HCT116 (cell line): ENCODE measurements around the gene VMO1. TPM values are rescaled to one million over a fixed set of nuclear protein-coding genes. Genes with fewer than 3 reads are reported as not detected.

Source experiments
- ATAC-seq: fragments of 200-7000 bp; cut with Tn5 transposase; 2 replicates; pipeline ENCODE4 v1.9.1; 2020; ENCODE audit warnings: mild to moderate bottlenecking, moderate library complexity
- BruUV-seq: library from RNA; stranded (reverse); fragments of 400-500 nt; replicated peaks from 2 replicates; lab custom pipeline; 2021; lab: Mats Ljungman, UMichigan
- CTCF ChIA-PET: fragments of 300-600 bp; sonication (Branson Sonifier 250); formaldehyde crosslinking; loops from one replicate; lab custom pipeline; 2021; ENCODE audit warnings: antibody characterized with exemption; lab: Charles Lee
- POLR2A ChIA-PET: fragments of 300-600, 350-600 bp; sonication (Branson Sonifier 250); formaldehyde crosslinking; loops from one replicate; lab custom pipeline; 2021; ENCODE audit warnings: antibody characterized with exemption; lab: Charles Lee
- RAD21 ChIA-PET, 2 experiments: fragments of 300-600 bp; sonication (Branson Sonifier 250); formaldehyde crosslinking; loops; one replicate each; lab custom pipeline; 2023; ENCODE audit warnings: low total read pairs in 2 of 2; ENCODE audit not compliant: uncharacterized antibody in 2 of 2, unreplicated experiment in 2 of 2, low non-redundant PET in 1 of 2; lab: Charles Lee
- DNase-seq: peaks from one replicate; pipeline ENCODE4 v3.0.0-alpha.2; 2010; ENCODE audit warnings: low read depth, low spot score
- H2AFZ ChIP-seq: fragments of 200-600 bp; shearing (Covaris generic), sonication (generic); 2 replicates; pipeline ENCODE4 v1.6.1; 2017; ENCODE audit warnings: low read depth, mixed run types, mixed read lengths, antibody characterized with exemption, low read length; ENCODE audit not compliant: poor library complexity, severe bottlenecking
- H3K27ac ChIP-seq: 2 replicates; pipeline ENCODE4 v1.5.1; 2012; ENCODE audit warnings: low read depth, low read length
- H3K27me3 ChIP-seq: fragments of 200-600 bp; sonication (generic); 2 replicates; pipeline ENCODE4 v1.6.1; 2016; ENCODE audit warnings: mixed run types, low read length, mixed read lengths; ENCODE audit not compliant: insufficient read depth
- H3K36me3 ChIP-seq, 2 experiments: fragments of 200-500 bp in 1 of 2; fragments of 200-600 bp in 1 of 2; sonication (Bioruptor generic) in 1 of 2; sonication (generic) in 1 of 2; 2 replicates each; pipeline versions ENCODE4 v1.5.1 to v1.6.1; 2014 to 2016; ENCODE audit warnings: low read length in 2 of 2, inconsistent platforms in 1 of 2, mixed read lengths in 1 of 2, mixed run types in 1 of 2; ENCODE audit not compliant: insufficient read depth in 2 of 2, control insufficient read depth in 1 of 2
- H3K4me1 ChIP-seq, 2 experiments: fragments of 200-600 bp in 1 of 2; sonication (generic) in 1 of 2; 2 replicates each; pipeline versions ENCODE4 v1.5.1 to v1.6.1; 2012 to 2017; ENCODE audit warnings: low read length in 2 of 2, inconsistent platforms in 1 of 2, mild to moderate bottlenecking in 1 of 2, mixed read lengths in 1 of 2, mixed run types in 1 of 2, moderate library complexity in 1 of 2; ENCODE audit not compliant: insufficient read depth in 2 of 2, control insufficient read depth in 1 of 2
- H3K4me2 ChIP-seq: fragments of 200-600 bp; sonication (generic); 2 replicates; pipeline ENCODE4 v1.6.1; 2017; ENCODE audit warnings: mixed run types, low read length, mixed read lengths
- H3K4me3 ChIP-seq, 2 experiments: fragments of 200-600 bp in 1 of 2; sonication (generic) in 1 of 2; replicated peaks in 1 of 2; 2 replicates each; pipeline ENCODE4 v1.5.1; 2011 to 2016; ENCODE audit warnings: low read length in 2 of 2, control low read depth in 1 of 2, low read depth in 1 of 2, mild to moderate bottlenecking in 1 of 2, mixed read lengths in 1 of 2, mixed run types in 1 of 2
- H3K79me2 ChIP-seq: fragments of 200-600 bp; sonication (generic); 2 replicates; pipeline ENCODE4 v1.6.1; 2017; ENCODE audit warnings: mild to moderate bottlenecking, mixed run types, low read length, moderate library complexity, mixed read lengths; ENCODE audit not compliant: insufficient read depth
- H3K9ac ChIP-seq: fragments of 200-600 bp; sonication (generic); 2 replicates; pipeline ENCODE4 v1.6.1; 2016; ENCODE audit warnings: low read length, mixed read lengths
- H3K9me2 ChIP-seq: fragments of 200-600 bp; sonication (generic), shearing (Covaris generic); 2 replicates; pipeline ENCODE4 v1.6.1; 2017; ENCODE audit warnings: mixed run types, mild to moderate bottlenecking, moderate library complexity; ENCODE audit not compliant: insufficient read depth
- H3K9me3 ChIP-seq, 2 experiments: fragments of 200-500 bp in 1 of 2; fragments of 200-600 bp in 1 of 2; sonication (Bioruptor generic) in 1 of 2; sonication (generic) in 1 of 2; 2 replicates each; pipeline ENCODE4 v1.6.1; 2014 to 2017; ENCODE audit warnings: low read length in 2 of 2, mixed read lengths in 2 of 2, inconsistent platforms in 1 of 2, low read depth in 1 of 2, mild to moderate bottlenecking in 1 of 2, mixed run types in 1 of 2, moderate library complexity in 1 of 2; ENCODE audit not compliant: control insufficient read depth in 1 of 2, insufficient read depth in 1 of 2
- H4K20me1 ChIP-seq: fragments of 200-600 bp; sonication (generic), shearing (Covaris generic); 2 replicates; pipeline ENCODE4 v1.6.1; 2017; ENCODE audit warnings: mixed run types, mild to moderate bottlenecking, moderate library complexity; ENCODE audit not compliant: insufficient read depth
- ATF3 ChIP-seq: IDR thresholded peaks from 2 replicates; pipeline ENCODE4 v1.6.1; 2012
- ELF1 ChIP-seq: IDR thresholded peaks from 2 replicates; pipeline ENCODE4 v1.6.1; 2012; ENCODE audit warnings: low read depth, borderline replicate concordance
- EZH2 ChIP-seq: fragments of 200-600 bp; sonication (generic); IDR thresholded peaks from 2 replicates; pipeline ENCODE4 v1.6.1; 2017; ENCODE audit warnings: antibody characterized with exemption, mixed run types
- EZH2phosphoT487 ChIP-seq: fragments of 200-600 bp; IDR thresholded peaks from 2 replicates; pipeline ENCODE4 v1.6.1; 2018; ENCODE audit warnings: antibody characterized with exemption, borderline replicate concordance
- FOSL1 ChIP-seq: IDR thresholded peaks from 2 replicates; pipeline ENCODE4 v1.6.1; 2012; ENCODE audit warnings: low read depth
- JUND ChIP-seq: IDR thresholded peaks from 2 replicates; pipeline ENCODE4 v1.6.1; 2012
- POLR2A ChIP-seq: IDR thresholded peaks from 2 replicates; pipeline ENCODE4 v1.7.0; 2011; ENCODE audit warnings: borderline replicate concordance; ENCODE audit not compliant: insufficient read depth, insufficient read length; ENCODE audit errors: extremely low read depth
- RAD21 ChIP-seq: IDR thresholded peaks from 2 replicates; pipeline ENCODE4 v1.6.1; 2012; ENCODE audit warnings: low read depth, mild to moderate bottlenecking
- SP1 ChIP-seq: IDR thresholded peaks from 2 replicates; pipeline ENCODE4 v1.6.1; 2012; ENCODE audit warnings: low read depth
- SRF ChIP-seq: IDR thresholded peaks from 2 replicates; pipeline ENCODE4 v1.6.1; 2012; ENCODE audit warnings: low read depth
- YY1 ChIP-seq: IDR thresholded peaks from 2 replicates; pipeline ENCODE4 v1.6.1; 2011; ENCODE audit warnings: low read length, low read depth, moderate library complexity, mild to moderate bottlenecking; ENCODE audit not compliant: insufficient replicate concordance; ENCODE audit errors: extremely low read depth
- ZNF274 ChIP-seq: fragments of 200-500 bp; sonication (Bioruptor generic); IDR thresholded peaks from 2 replicates; pipeline ENCODE4 v1.6.1; 2014; ENCODE audit warnings: mild to moderate bottlenecking, low read depth, low read length, inconsistent platforms
- intact Hi-C: fragments of 100-400 bp; cut with micrococcal nuclease; formaldehyde crosslinking; loops from 2 replicates; pipeline ENCODE4 v1.10.0; 2022
- total RNA-seq: library from RNA; stranded (reverse); gene quantifications from one replicate; pipeline ENCODE4 v1.2.1, GENCODE V29; 2021; ENCODE audit not compliant: unreplicated experiment
- TF ChIP-seq, protein P1 (sequence below): IDR thresholded peaks from 2 replicates; pipeline ENCODE4 v1.6.1; 2012; ENCODE audit warnings: low read depth

VMO1 gene
- total RNA-seq, 1 experiment from 2014 or later, result 0.76 TPM

DNA sequence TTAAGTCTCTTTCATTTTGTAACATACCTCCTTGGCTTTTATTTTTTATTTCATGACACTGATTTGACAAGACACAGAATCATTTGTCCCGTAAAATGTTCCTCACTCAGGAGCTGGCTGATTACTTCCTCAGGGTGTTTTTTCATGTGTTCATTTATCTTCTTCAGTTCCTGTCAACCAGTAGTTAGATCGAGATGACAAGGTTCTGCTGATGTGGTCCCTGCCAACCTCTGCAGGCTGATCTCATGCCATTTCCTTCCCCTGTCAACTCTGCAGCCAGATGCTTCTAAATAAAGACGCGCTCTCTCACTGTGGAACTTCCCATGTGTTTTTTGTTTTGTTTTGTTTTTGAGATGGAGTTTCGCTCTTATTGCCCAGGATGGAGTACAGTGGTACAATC lies 38.3 kb downstream of the VMO1 start:
- Histone ChIP-seq H3K27ac (no peak overlapping the region), H3K9ac (no peak overlapping the region), H3K36me3 (no peaks in the 10 kb centered on the region), H3K79me2 (no peaks in the 10 kb centered on the region), H3K4me3 (no peak overlapping the region), H4K20me1 (no peaks in the 10 kb centered on the region), H3K4me1 (no peaks in the 10 kb centered on the region), H3K9me3 (no peaks in the 10 kb centered on the region), H3K4me2 (no peak overlapping the region), H2AFZ (no peak overlapping the region), H3K27me3 (no peaks in the 10 kb centered on the region), H3K9me2 (no peaks in the 10 kb centered on the region)
- RAD21 ChIA-PET, result no interaction called here
- CTCF ChIA-PET, result no interaction called here
- ATAC-seq, result no peak
- TF ChIP-seq, protein P1, sequence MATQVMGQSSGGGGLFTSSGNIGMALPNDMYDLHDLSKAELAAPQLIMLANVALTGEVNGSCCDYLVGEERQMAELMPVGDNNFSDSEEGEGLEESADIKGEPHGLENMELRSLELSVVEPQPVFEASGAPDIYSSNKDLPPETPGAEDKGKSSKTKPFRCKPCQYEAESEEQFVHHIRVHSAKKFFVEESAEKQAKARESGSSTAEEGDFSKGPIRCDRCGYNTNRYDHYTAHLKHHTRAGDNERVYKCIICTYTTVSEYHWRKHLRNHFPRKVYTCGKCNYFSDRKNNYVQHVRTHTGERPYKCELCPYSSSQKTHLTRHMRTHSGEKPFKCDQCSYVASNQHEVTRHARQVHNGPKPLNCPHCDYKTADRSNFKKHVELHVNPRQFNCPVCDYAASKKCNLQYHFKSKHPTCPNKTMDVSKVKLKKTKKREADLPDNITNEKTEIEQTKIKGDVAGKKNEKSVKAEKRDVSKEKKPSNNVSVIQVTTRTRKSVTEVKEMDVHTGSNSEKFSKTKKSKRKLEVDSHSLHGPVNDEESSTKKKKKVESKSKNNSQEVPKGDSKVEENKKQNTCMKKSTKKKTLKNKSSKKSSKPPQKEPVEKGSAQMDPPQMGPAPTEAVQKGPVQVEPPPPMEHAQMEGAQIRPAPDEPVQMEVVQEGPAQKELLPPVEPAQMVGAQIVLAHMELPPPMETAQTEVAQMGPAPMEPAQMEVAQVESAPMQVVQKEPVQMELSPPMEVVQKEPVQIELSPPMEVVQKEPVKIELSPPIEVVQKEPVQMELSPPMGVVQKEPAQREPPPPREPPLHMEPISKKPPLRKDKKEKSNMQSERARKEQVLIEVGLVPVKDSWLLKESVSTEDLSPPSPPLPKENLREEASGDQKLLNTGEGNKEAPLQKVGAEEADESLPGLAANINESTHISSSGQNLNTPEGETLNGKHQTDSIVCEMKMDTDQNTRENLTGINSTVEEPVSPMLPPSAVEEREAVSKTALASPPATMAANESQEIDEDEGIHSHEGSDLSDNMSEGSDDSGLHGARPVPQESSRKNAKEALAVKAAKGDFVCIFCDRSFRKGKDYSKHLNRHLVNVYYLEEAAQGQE, result no peak
- no peak for TF ChIP-seq ATF3
- TF ChIP-seq POLR2A, result no peak
- no peak for TF ChIP-seq YY1
- TF ChIP-seq EZH2phosphoT487, result no peak
- no peak for TF ChIP-seq FOSL1
- TF ChIP-seq ELF1, result no peak
- TF ChIP-seq ZNF274, result no peak
- TF ChIP-seq SRF, result no peak
- no peak for TF ChIP-seq RAD21
- no peak for TF ChIP-seq EZH2
- no peak for TF ChIP-seq SP1
- TF ChIP-seq JUND, result no peak
- POLR2A ChIA-PET, result no interaction called here
- no peak for DNase-seq
- no TSS peak for BruUV-seq
- intact Hi-C loops, result no loop called here
